Body of pancreas (tissue), 4 donors: ENCODE results near the gene WDR41.

ENCODE experiments used
- CTCF ChIP-seq, 7 experiments: fragments of 450-650 bp in 4 of 7; fragments of 200-600 bp in 3 of 7; sonication (generic) in 3 of 7; IDR thresholded peaks; one replicate each; pipeline ENCODE4 v1.5.1; 2016 to 2019; ENCODE audit warnings: antibody characterized with exemption in 7 of 7
- POLR2A ChIP-seq, 3 donors: fragments of 450-650 bp; IDR thresholded peaks; one replicate each; pipeline ENCODE4 v1.6.1; 2016; ENCODE audit warnings: antibody characterized with exemption in 3 of 3, mild to moderate bottlenecking in 2 of 3

GRCh38 chr5:77398896-77399295, 93.2 kb downstream of the WDR41 start:
- no peak for TF ChIP-seq CTCF (IDR thresholded peaks at IDR 0.05)
- no peak for TF ChIP-seq POLR2A (IDR thresholded peaks at IDR 0.05)
